ENCODE measurements around the gene MALSU1. TPM values are rescaled to one million over a fixed set of nuclear protein-coding genes. Genes with fewer than 3 reads are reported as not detected.
A peak's percentile ranks its signal among the peaks of the same experiment; 100 is the strongest.

Gene MALSU1
- total RNA-seq, 2 donors from 2014 or later: 52.1 to 55.5 TPM

- H3K9me3 ChIP-seq: no peaks in the 10 kb centered on the region
- no peak overlapping the region for H3K4me3 ChIP-seq
- no peaks in the 10 kb centered on the region for H3K4me1 ChIP-seq (replicated peaks)
- 99% methylated on average over 2 of the region's 2 CpGs for WGBS
- H3K27ac ChIP-seq: no peak overlapping the region
- no peaks in the 10 kb centered on the region for H3K36me3 ChIP-seq
- no peaks in the 10 kb centered on the region for H3K27me3 ChIP-seq (replicated peaks; ENCODE audit: insufficient read depth)
- DNase-seq (ENCODE audit: low spot score): no peak
- TF ChIP-seq POLR2A (IDR thresholded peaks at IDR 0.05) (no peak), POLR2AphosphoS5 (IDR thresholded peaks at IDR 0.05) (no peak), CTCF (IDR thresholded peaks at IDR 0.05) (no peak)
- intact Hi-C loops (cut with DNase I): no loop called here
Observed at GRCh38 chr7:23268167-23268566, 31.0 kb upstream of the MALSU1 start.

GRCh38 chr7:23268746-23269145 is 30.4 kb upstream of the MALSU1 start:
- H3K36me3 ChIP-seq: no peaks in the 10 kb centered on the region
- WGBS: 84% methylated on average over 4 of the region's 4 CpGs
- no peak for DNase-seq (ENCODE audit: low spot score)
- TF ChIP-seq CTCF (IDR thresholded peaks at IDR 0.05) (no peak), POLR2A (IDR thresholded peaks at IDR 0.05) (no peak), POLR2AphosphoS5 (IDR thresholded peaks at IDR 0.05) (no peak)
- intact Hi-C loops (cut with DNase I): no loop called here
- H3K9me3 ChIP-seq: no peaks in the 10 kb centered on the region
- no peak overlapping the region for H3K4me3 ChIP-seq
- H3K27me3 ChIP-seq (replicated peaks; ENCODE audit: insufficient read depth): no peaks in the 10 kb centered on the region
- H3K27ac ChIP-seq: no peak overlapping the region
- no peaks in the 10 kb centered on the region for H3K4me1 ChIP-seq (replicated peaks)

GRCh38 chr7:23272275-23272674 is 26.9 kb upstream of the MALSU1 start:
- intact Hi-C loops (cut with DNase I): loop anchor here (10.0 kb wide), 1 partner anchor 273 kb away; no protein-coding TSS in a partner anchor
- Histone ChIP-seq H3K9me3 (no peaks in the 10 kb centered on the region), H3K36me3 (no peaks in the 10 kb centered on the region), H3K27me3 (replicated peaks; ENCODE audit: insufficient read depth) (no peaks in the 10 kb centered on the region), H3K4me3 (no peak overlapping the region), H3K4me1 (replicated peaks) (no peaks in the 10 kb centered on the region), H3K27ac (no peak overlapping the region)
- no peak for TF ChIP-seq POLR2A (IDR thresholded peaks at IDR 0.05)
- no peak for TF ChIP-seq CTCF (IDR thresholded peaks at IDR 0.05)
- no peak for TF ChIP-seq POLR2AphosphoS5 (IDR thresholded peaks at IDR 0.05)
- WGBS: 91% methylated on average over 2 of the region's 2 CpGs
- no peak for DNase-seq (ENCODE audit: low spot score)

GRCh38 chr7:23273141-23273599 is 26.0 kb upstream of the MALSU1 start:
- no peaks in the 10 kb centered on the region for H3K4me1 ChIP-seq (replicated peaks)
- 9% methylated on average over 11 of the region's 11 CpGs for WGBS
- H3K36me3 ChIP-seq: no peaks in the 10 kb centered on the region
- H3K9me3 ChIP-seq: no peaks in the 10 kb centered on the region
- no peaks in the 10 kb centered on the region for H3K27me3 ChIP-seq (replicated peaks; ENCODE audit: insufficient read depth)
- peak; percentile 86 for DNase-seq (ENCODE audit: low spot score)
- TF ChIP-seq POLR2A (IDR thresholded peaks at IDR 0.05): no peak
- TF ChIP-seq POLR2AphosphoS5 (IDR thresholded peaks at IDR 0.05): peak; percentile 58
- TF ChIP-seq CTCF (IDR thresholded peaks at IDR 0.05): peak; percentile 28 to 77 (median 66)
- intact Hi-C loops (cut with DNase I): loop anchor here (10.0 kb wide), 1 partner anchor 272 kb away; no protein-coding TSS in a partner anchor
- no peak overlapping the region for H3K4me3 ChIP-seq
- H3K27ac ChIP-seq: no peak overlapping the region

GRCh38 chr7:23275912-23276311 is 23.2 kb upstream of the MALSU1 start:
- 81% methylated on average over 5 of the region's 5 CpGs for WGBS

More at GRCh38 chr7:23275912-23276311, 23.2 kb upstream of the MALSU1 start:
- Histone ChIP-seq H3K27me3 (replicated peaks; ENCODE audit: insufficient read depth) (no peaks in the 10 kb centered on the region), H3K4me3 (no peak overlapping the region), H3K9me3 (no peaks in the 10 kb centered on the region), H3K4me1 (replicated peaks) (no peaks in the 10 kb centered on the region), H3K36me3 (no peaks in the 10 kb centered on the region), H3K27ac (no peak overlapping the region)
- TF ChIP-seq POLR2AphosphoS5 (IDR thresholded peaks at IDR 0.05) (no peak), CTCF (IDR thresholded peaks at IDR 0.05) (no peak), POLR2A (IDR thresholded peaks at IDR 0.05) (no peak)
- no peak for DNase-seq (ENCODE audit: low spot score)
- intact Hi-C loops (cut with DNase I): loop anchor here (10.0 kb wide), 1 partner anchor 269 kb away; no protein-coding TSS in a partner anchor
